ENCODE results near the gene SHC3.

The SHC3 gene

GRCh38 chr9:89154651-89155336, 23.8 kb downstream of the SHC3 start:
- DNase-seq (ENCODE audit: low read depth), result peak; percentile 95

- no peak for DNase-seq (ENCODE audit: low read depth)
Measured at GRCh38 chr9:89154218-89154617, 24.4 kb downstream of the SHC3 start.

GRCh38 chr9:89153232-89154017, 25.2 kb downstream of the SHC3 start:
- DNase-seq (ENCODE audit: low read depth), result peak; percentile 97

- peak; percentile 87 for DNase-seq (ENCODE audit: low read depth)
Measured at GRCh38 chr9:89149726-89150125, 28.9 kb downstream of the SHC3 start.

- DNase-seq (ENCODE audit: low read depth), result no peak
Measured at GRCh38 chr9:89145097-89145496, 33.5 kb downstream of the SHC3 start.

GRCh38 chr9:89144238-89144637, 34.4 kb downstream of the SHC3 start:
- no peak for DNase-seq (ENCODE audit: low read depth)

GRCh38 chr9:89143266-89143665, 35.4 kb downstream of the SHC3 start:
- no peak for DNase-seq (ENCODE audit: low read depth)

- no peak for DNase-seq (ENCODE audit: low read depth)
Measured at GRCh38 chr9:89139455-89139854, 39.2 kb downstream of the SHC3 start.

- DNase-seq (ENCODE audit: low read depth), result peak; percentile 40
Measured at GRCh38 chr9:89138463-89139390, 39.9 kb downstream of the SHC3 start.

GRCh38 chr9:89137542-89138462, 40.8 kb downstream of the SHC3 start:
- peak; percentile 85 for DNase-seq (ENCODE audit: low read depth)

- no peak for DNase-seq (ENCODE audit: low read depth)
Measured at GRCh38 chr9:89135591-89136166, 42.9 kb downstream of the SHC3 start.

- DNase-seq (ENCODE audit: low read depth), result no peak
Measured at GRCh38 chr9:89134709-89135108, 43.9 kb downstream of the SHC3 start.

GRCh38 chr9:89122949-89123348, 55.7 kb downstream of the SHC3 start:
- DNase-seq (ENCODE audit: low read depth), result no peak

GRCh38 chr9:89120704-89121103, 57.9 kb downstream of the SHC3 start:
- DNase-seq (ENCODE audit: low read depth), result no peak

- no peak for DNase-seq (ENCODE audit: low read depth)
Measured at GRCh38 chr9:89116805-89117192, 61.8 kb downstream of the SHC3 start.

GRCh38 chr9:89116064-89116804, 62.4 kb downstream of the SHC3 start:
- peak; percentile 74 for DNase-seq (ENCODE audit: low read depth)

GRCh38 chr9:89115426-89115825, 63.2 kb downstream of the SHC3 start:
- DNase-seq (ENCODE audit: low read depth), result no peak

- DNase-seq (ENCODE audit: low read depth), result no peak
Measured at GRCh38 chr9:89114741-89115140, 63.9 kb downstream of the SHC3 start.

GRCh38 chr9:89113851-89114250, 64.8 kb downstream of the SHC3 start:
- no peak for DNase-seq (ENCODE audit: low read depth)

- DNase-seq (ENCODE audit: low read depth), result no peak
Measured at GRCh38 chr9:89112243-89112642, 66.4 kb downstream of the SHC3 start.
